ENCODE results near the gene CFAP90.

Gene CFAP90

GRCh38 chr5:7816535-7816901 lies 34.4 kb downstream of the CFAP90 start:
- DNase-seq, result no peak

DNA sequence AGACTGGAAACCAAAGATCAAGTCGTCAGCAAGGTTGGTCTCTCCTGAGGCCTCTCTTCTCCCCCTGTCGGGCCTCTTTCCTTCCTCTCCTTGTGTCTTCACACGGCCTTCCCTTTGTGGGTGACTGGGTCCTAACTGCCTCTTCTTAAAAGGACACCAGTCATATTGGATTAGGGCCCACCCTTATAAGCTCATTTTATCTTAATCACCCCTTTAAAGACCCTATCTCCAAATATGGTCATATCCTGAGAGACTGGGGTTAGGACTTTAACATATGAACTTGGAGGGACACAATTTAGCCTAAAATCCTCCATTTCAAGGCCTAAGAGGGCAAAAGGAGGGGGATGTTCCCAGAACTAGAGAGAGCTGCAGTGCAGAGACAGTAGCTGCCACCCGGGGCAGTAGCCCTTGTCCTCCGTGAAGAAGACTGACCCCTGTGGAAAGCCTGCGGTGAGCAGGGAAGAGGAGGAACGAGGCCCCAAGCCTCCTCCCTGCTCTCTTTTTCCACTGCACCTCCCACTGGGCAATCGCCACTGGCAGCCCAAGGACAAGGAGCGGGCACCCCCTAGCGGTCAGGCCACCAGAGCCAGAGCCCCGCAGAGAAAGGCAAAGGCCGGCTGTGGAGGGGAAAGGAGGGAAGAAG lies 34.9 kb downstream of the CFAP90 start:
- peak; percentile 84 for DNase-seq

DNA sequence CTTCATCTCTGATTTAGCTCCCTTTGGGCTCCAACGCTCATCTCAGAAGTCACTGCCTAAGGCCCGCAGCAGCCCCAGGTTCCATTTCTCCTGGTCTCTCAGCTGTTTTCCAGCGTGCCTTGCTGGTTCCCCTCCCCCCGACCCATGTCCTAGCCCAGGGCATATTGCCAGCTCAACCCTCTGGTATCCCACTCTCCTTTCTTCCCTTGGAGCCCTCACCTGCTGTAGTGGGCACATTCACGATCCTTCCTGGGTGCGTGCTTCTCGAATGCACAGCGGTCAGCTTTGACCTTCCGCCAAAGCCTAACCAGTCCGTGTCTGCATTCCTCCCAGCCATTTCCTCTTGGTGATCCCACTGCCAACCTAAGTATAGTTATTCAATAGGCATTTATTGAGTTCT lies 36.1 kb downstream of the CFAP90 start:
- no peak for DNase-seq

GRCh38 chr5:7813576-7813975 lies 37.4 kb downstream of the CFAP90 start:
- no peak for DNase-seq

GRCh38 chr5:7813007-7813406 lies 37.9 kb downstream of the CFAP90 start:
- DNase-seq, result no peak

DNA sequence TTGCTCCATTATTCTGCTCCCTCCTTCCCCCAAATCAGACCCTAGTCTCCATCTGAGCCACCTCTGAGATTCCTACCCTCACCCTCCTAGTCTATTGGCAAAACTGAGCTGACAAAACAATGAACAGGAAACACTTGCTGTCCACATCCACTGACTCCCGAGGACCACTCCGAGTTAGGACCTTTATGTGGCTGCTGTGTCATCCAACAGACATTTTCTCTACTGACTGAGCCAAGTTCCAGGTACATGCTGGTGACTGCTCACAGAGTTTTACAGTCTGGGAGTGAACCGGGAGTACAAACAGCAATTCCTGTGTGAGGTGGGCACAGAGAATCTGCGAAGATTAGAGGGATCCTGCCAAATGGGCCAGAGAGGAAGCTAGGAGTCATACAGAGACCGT lies 39.2 kb downstream of the CFAP90 start:
- no peak for DNase-seq

DNA sequence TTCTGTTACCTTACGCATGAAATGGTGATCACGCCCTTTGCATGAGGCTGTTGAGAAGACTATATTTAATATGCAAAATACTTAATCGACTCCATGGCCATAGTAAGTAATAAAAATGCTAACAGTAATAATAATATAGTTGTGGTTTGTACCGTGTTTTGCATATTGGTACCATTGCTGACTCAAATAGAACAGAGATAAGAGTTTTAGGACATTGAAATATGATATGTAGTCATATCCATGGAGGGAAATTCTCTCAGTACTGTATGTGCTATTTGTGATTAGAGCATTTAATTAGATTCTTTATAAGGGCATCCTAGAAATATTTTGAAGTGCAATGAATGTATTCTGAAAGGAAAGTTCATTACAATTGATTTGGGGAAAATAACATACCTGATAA lies 41.9 kb downstream of the CFAP90 start:
- no peak for DNase-seq

DNA sequence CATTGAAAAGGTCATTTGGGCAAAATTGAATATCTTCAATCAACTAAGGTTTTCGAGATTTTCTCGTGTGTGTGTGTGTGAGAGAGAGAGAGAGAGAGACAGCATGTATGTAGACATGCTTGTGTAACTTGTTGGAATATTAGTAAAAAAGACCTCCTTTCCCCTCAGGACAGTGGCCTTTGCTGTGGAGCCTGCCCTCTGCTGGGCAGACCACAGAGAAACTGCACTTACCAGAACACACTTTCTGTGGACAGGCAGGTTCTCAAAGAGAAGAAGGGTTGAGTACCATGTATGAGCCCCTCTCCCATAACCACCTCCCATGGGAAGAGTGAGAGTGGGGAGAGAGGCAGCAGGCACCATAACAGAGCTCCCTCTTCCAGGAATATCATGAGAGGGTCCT lies 45.6 kb downstream of the CFAP90 start:
- DNase-seq, result no peak

DNA sequence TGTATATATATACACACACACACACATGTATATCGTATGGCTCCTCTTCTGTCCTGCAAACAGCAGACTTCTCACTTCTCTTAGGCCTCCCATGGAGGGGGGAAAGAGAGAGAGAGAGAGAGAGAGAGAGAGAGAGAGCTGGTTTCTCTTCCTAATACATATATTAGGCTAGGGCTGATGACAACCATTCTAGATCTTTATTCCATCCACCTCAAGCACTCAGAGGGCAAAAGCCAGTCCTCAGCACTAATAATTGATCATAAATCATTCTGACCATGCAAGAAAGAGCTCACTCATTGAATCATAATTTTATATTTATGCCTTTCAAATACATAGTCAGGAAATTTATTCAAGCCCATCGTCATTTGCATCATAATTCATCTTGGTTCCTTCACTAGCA lies 47.0 kb downstream of the CFAP90 start:
- DNase-seq, result no peak

DNA sequence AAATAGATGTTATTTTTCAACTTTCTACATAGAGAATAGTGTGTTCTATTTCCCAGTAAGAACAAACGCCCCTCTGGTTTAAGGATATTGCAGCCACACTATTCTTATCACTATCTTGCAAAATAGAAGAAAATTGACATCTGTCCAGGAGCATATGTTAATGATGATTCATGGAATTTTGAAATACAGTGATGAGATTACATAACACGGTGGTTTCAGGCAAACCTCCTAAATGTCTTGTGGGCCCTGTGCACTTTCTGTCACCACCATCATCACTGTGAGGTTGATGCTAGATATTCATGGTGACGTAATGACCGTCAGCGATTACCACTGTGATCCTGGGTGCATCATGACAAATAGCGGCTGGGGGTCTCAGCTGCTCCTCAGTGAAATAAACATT lies 48.1 kb downstream of the CFAP90 start:
- no peak for DNase-seq

DNA sequence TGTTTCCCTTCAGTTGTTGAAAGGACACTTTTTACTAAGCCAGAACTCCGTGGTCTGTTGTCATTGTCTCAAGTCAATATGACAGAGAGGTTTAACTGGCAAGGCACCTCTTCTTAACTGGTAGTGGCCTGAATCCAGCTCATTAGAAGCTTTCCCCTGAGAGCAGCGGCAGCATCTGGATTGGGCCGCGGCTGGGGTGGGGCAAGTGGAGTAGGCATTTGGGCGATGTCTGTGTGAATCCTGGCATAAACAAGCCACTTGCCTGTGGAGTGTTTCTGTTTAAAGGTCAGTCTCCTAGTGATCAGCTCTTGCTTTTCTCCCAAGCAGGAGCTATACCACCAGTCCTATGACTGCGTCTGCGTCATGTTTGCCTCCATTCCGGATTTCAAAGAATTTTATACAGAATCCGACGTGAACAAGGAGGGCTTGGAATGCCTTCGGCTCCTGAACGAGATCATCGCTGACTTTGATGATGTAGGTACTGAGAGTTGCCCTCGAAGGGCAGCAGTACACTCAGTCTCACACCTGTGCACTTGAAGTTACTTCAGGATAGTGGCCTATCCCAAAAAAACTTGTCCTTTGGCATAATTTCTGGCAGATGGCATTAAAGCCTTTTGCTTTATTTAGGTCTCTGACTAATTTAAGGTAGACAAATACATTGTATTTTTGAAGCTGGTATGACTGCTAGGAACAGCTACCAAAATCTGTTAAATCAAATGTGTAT lies 48.9 kb downstream of the CFAP90 start:
- no peak for DNase-seq

- no peak for DNase-seq
Measured at GRCh38 chr5:7795306-7795705, 55.6 kb downstream of the CFAP90 start.

- DNase-seq, result no peak
Measured at GRCh38 chr5:7794823-7795222, 56.1 kb downstream of the CFAP90 start.

DNA sequence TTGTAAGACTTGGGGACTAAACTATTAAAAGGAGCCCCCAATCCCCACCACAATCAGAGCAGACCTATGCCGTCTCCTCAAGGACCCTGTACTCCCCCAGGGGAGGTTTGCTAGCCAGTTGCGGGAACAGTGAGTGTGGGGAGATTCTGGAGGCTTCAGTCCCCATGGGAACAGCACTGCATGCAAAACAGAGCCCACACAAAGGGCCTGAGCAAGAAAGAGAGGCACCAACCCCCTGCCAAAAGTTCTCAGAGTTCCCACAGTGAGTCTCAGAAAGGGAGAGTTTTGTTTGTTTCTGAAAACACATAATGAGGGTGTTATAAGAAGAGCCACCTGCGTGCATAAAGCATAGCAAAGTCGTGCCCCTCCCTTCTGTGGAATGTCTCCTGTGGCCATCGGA lies 56.6 kb downstream of the CFAP90 start:
- no peak for DNase-seq

DNA sequence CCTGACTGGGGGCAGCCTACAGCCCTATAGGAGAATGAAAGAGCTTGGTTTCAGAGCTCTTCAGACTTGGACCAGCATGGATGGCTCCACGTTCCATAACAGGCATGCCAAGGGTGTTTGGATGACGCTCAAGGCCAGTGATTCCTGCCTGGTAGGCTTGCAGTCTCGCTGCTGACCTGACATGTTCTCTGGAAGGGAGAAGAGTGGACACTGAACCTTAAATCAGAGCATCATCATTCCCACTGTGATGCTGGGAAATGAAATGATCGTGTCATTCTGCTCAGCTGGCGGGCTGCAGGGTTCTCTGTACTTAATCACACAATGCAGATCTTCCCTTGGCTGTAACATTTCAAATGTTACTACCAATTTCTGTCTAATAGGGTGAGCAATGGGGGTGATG lies 57.0 kb downstream of the CFAP90 start:
- DNase-seq, result no peak

GRCh38 chr5:7789567-7789966 lies 61.4 kb downstream of the CFAP90 start:
- DNase-seq, result no peak

- DNase-seq, result no peak
Measured at GRCh38 chr5:7787770-7788169, 63.2 kb downstream of the CFAP90 start.

DNA sequence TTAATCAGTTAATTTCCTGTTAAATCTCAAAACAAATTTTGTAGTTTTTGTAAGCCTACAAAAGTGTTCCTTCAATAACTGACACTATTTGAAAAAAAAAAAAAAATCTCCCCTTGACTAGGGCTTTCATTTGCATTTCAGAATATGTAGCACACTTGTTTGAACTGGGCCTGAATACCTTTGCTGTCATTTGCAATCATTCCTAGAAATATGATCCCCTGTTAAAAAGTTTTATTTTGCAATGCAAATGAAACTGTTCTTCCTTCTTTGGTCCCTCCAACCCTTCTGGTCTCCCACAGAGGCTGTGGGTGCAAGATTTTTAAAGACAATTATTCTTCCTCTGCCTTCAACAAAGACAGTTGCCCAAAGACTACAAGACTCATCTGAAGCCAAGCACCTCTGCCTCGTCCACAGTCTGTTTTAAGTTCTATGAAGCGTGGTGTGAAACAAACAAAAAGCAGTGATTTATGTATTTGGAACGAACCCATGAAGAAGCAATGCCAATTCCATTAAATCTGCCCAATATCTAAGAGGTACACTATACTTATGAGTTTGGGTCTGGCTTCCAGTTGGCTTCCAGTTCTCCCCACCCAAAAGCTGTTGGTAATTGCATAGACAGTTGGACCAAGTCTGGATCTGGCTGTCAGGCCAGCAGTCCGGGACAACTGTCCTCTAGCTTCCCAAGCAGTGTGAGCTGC lies 66.1 kb downstream of the CFAP90 start:
- DNase-seq, result no peak

GRCh38 chr5:7781899-7782298 lies 69.0 kb downstream of the CFAP90 start:
- DNase-seq, result no peak

All from activated CD8-positive, alpha-beta memory T cell treated with anti-CD3 and anti-CD28 coated beads for 24 hours (primary cell).